ENCODE data around the gene ADK. TPM values are rescaled to one million over a fixed set of nuclear protein-coding genes. Genes with fewer than 3 reads are reported as not detected.

Gene ADK
- total and polyA plus RNA-seq, 2 of the 13 experiments (the other 11 are each of a cell fraction or from before 2014, with no cell fraction given), result 48.6 to 79.1 TPM

DNA sequence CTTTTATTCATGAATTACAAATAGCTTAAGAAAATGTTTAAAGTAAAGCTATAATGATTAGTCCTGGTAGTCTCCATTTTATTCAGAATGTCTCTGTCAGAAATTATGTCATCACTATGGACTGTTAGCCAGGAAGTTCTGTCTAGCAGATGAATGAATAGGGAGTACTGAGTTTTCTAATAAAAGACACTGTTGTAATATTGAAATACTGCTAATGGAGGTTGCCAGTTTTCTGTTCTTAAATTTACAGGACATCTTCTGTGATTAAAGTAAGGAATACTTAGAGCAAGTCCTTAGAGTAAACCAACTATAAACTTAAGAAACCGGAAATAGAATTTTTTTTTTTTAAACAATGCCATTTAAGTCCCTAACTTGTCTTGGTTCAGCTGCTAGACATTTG lies 309.8 kb downstream of the ADK start:
- in situ Hi-C loops (cut with HindIII; ENCODE audit: extremely low pct_ligation_motif_present, low pct_unique_long_range_greater_than_20kb), result no loop called here
- FAIRE-seq (no peak), DNase-seq (ENCODE audit: low spot score) (no peak), ATAC-seq (no peak)
- no peak overlapping the region for H3K4me3 ChIP-seq (replicated peaks in 1 of 3; ENCODE audit: insufficient read depth in 1 of 3, low read depth in 2 of 3, low read length in 3 of 3)
- no peaks in the 10 kb centered on the region for H3K36me3 ChIP-seq (replicated peaks in 1 of 2; ENCODE audit: control insufficient read depth in 1 of 2, insufficient read depth in 2 of 2, low read length in 2 of 2)
- H3K9ac ChIP-seq (ENCODE audit: insufficient read depth, low read depth, low read length), result no peak overlapping the region
- H3K4me1 ChIP-seq (ENCODE audit: insufficient read depth, low read length), result no peaks in the 10 kb centered on the region
- CTCF ChIA-PET (ENCODE audit: low intra/inter-chr PET ratio, low total read pairs), result no interaction called here
- H3K27ac ChIP-seq (ENCODE audit: extremely low read length, insufficient read depth, low read length), result no peak overlapping the region
- no peak overlapping the region for H2AFZ ChIP-seq (ENCODE audit: low read length)
- no peak overlapping the region for H3K4me2 ChIP-seq (ENCODE audit: low read depth, low read length)
- H3K27me3 ChIP-seq (ENCODE audit: control insufficient read depth in 1 of 2, insufficient read depth in 2 of 2, low read length in 2 of 2), result no peaks in the 10 kb centered on the region
- no peaks in the 10 kb centered on the region for H4K20me1 ChIP-seq (ENCODE audit: insufficient read depth, low read length)
- 97% methylated on average over 1 of the region's 1 CpG for WGBS (ENCODE audit: low lambda C conversion rate)
- no peaks in the 10 kb centered on the region for H3K9me3 ChIP-seq (ENCODE audit: low read length)
- no peaks in the 10 kb centered on the region for H3K79me2 ChIP-seq (ENCODE audit: insufficient read depth, low read length)
- intact Hi-C loops (cut with micrococcal nuclease; ENCODE audit: unreplicated experiment), result no loop called here
- no TSS peak for BruUV-seq (replicated peaks)
- POLR2A ChIA-PET, result no interaction called here
- TF ChIP-seq RBFOX2 (IDR thresholded peaks at IDR 0.05; ENCODE audit: low read depth, low read length), result no peak
- no peak for TF ChIP-seq ZBTB1 (CRISPR knock-in tag; IDR thresholded peaks at IDR 0.05; ENCODE audit: borderline replicate concordance)
- TF ChIP-seq HIVEP1 (CRISPR knock-in tag; IDR thresholded peaks at IDR 0.05), result no peak

- H3K9me3 ChIP-seq (ENCODE audit: low read length), result no peaks in the 10 kb centered on the region
- ATAC-seq, result no peak
- H3K4me1 ChIP-seq (ENCODE audit: insufficient read depth, low read length), result no peaks in the 10 kb centered on the region
- H3K27me3 ChIP-seq (ENCODE audit: control insufficient read depth in 1 of 2, insufficient read depth in 2 of 2, low read length in 2 of 2), result no peaks in the 10 kb centered on the region
- no peak for DNase-seq (ENCODE audit: low spot score)
- POLR2A ChIA-PET, result no interaction called here
- H3K79me2 ChIP-seq (ENCODE audit: insufficient read depth, low read length), result no peaks in the 10 kb centered on the region
- H3K4me3 ChIP-seq (replicated peaks in 1 of 3; ENCODE audit: insufficient read depth in 1 of 3, low read depth in 2 of 3, low read length in 3 of 3), result no peak overlapping the region
- CTCF ChIA-PET (ENCODE audit: low intra/inter-chr PET ratio, low total read pairs), result no interaction called here
- no TSS peak for BruUV-seq (replicated peaks)
- TF ChIP-seq TOPORS (CRISPR knock-in tag; IDR thresholded peaks at IDR 0.05), result no peak
- TF ChIP-seq CBX2 (IDR thresholded peaks at IDR 0.05; ENCODE audit: low read depth, low read length), result no peak
- no peak for TF ChIP-seq CBX2 (CRISPR knock-in tag; IDR thresholded peaks at IDR 0.05; ENCODE audit: low read depth)
- TF ChIP-seq MEF2D (CRISPR knock-in tag; IDR thresholded peaks at IDR 0.05), result no peak
- TF ChIP-seq, protein P1, sequence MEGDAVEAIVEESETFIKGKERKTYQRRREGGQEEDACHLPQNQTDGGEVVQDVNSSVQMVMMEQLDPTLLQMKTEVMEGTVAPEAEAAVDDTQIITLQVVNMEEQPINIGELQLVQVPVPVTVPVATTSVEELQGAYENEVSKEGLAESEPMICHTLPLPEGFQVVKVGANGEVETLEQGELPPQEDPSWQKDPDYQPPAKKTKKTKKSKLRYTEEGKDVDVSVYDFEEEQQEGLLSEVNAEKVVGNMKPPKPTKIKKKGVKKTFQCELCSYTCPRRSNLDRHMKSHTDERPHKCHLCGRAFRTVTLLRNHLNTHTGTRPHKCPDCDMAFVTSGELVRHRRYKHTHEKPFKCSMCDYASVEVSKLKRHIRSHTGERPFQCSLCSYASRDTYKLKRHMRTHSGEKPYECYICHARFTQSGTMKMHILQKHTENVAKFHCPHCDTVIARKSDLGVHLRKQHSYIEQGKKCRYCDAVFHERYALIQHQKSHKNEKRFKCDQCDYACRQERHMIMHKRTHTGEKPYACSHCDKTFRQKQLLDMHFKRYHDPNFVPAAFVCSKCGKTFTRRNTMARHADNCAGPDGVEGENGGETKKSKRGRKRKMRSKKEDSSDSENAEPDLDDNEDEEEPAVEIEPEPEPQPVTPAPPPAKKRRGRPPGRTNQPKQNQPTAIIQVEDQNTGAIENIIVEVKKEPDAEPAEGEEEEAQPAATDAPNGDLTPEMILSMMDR (CRISPR knock-in tag; IDR thresholded peaks at IDR 0.05), result no peak
- TF ChIP-seq, protein P2, sequence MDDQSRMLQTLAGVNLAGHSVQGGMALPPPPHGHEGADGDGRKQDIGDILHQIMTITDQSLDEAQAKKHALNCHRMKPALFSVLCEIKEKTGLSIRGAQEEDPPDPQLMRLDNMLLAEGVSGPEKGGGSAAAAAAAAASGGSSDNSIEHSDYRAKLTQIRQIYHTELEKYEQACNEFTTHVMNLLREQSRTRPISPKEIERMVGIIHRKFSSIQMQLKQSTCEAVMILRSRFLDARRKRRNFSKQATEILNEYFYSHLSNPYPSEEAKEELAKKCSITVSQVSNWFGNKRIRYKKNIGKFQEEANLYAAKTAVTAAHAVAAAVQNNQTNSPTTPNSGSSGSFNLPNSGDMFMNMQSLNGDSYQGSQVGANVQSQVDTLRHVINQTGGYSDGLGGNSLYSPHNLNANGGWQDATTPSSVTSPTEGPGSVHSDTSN (CRISPR knock-in tag; IDR thresholded peaks at IDR 0.05; ENCODE audit: borderline replicate concordance), result no peak
- TF ChIP-seq, protein P3, sequence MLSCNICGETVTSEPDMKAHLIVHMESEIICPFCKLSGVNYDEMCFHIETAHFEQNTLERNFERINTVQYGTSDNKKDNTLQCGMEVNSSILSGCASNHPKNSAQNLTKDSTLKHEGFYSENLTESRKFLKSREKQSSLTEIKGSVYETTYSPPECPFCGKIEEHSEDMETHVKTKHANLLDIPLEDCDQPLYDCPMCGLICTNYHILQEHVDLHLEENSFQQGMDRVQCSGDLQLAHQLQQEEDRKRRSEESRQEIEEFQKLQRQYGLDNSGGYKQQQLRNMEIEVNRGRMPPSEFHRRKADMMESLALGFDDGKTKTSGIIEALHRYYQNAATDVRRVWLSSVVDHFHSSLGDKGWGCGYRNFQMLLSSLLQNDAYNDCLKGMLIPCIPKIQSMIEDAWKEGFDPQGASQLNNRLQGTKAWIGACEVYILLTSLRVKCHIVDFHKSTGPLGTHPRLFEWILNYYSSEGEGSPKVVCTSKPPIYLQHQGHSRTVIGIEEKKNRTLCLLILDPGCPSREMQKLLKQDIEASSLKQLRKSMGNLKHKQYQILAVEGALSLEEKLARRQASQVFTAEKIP (CRISPR knock-in tag; IDR thresholded peaks at IDR 0.05; ENCODE audit: borderline replicate concordance), result no peak
- H3K4me2 ChIP-seq (ENCODE audit: low read depth, low read length), result no peak overlapping the region
- peaks cover 1 to 5% of the 10 kb centered on the region in 2 experiments; a peak in 1 of 5 replicates for H3K36me3 ChIP-seq (replicated peaks in 1 of 2; ENCODE audit: control insufficient read depth in 1 of 2, insufficient read depth in 2 of 2, low read length in 2 of 2)
- WGBS (ENCODE audit: low lambda C conversion rate), result 96% methylated on average over 7 of the region's 7 CpGs
- H3K9ac ChIP-seq (ENCODE audit: insufficient read depth, low read depth, low read length), result no peak overlapping the region
- intact Hi-C loops (cut with micrococcal nuclease; ENCODE audit: unreplicated experiment), result no loop called here
- in situ Hi-C loops (cut with HindIII; ENCODE audit: extremely low pct_ligation_motif_present, low pct_unique_long_range_greater_than_20kb), result no loop called here
- no peaks in the 10 kb centered on the region for H4K20me1 ChIP-seq (ENCODE audit: insufficient read depth, low read length)
- no peak overlapping the region for H3K27ac ChIP-seq (ENCODE audit: extremely low read length, insufficient read depth, low read length)
- FAIRE-seq, result no peak
- no peak overlapping the region for H2AFZ ChIP-seq (ENCODE audit: low read length)
Observed at GRCh38 chr10:74474022-74474713, 323.1 kb downstream of the ADK start.
